HG02678 (cell line): ENCODE data around the gene KAT8.

ENCODE experiments used
- ATAC-seq: cut with Tn5 transposase; IDR thresholded peaks from one replicate; pipeline ENCODE4 v1.9.1; 2021; ENCODE audit warnings: mild to moderate bottlenecking, moderate library complexity; ENCODE audit not compliant: unreplicated experiment

Gene KAT8

GRCh38 chr16:31106509-31107464, 10.7 kb upstream of the KAT8 start:
- ATAC-seq = no peak

- ATAC-seq = peak; percentile 53
Observed at GRCh38 chr16:31107465-31107867, 10.0 kb upstream of the KAT8 start.

GRCh38 chr16:31108035-31108793, 9.2 kb upstream of the KAT8 start, which contains the start of gene BCKDK:
BCKDK (plus strand) TSS chr16:31108386; CDS start chr16:31109224, 838 bp downstream.
- ATAC-seq = peak; percentile 86

GRCh38 chr16:31108794-31109558, 8.5 kb upstream of the KAT8 start:
- ATAC-seq = no peak

GRCh38 chr16:31109622-31110021, 7.8 kb upstream of the KAT8 start:
- no peak for ATAC-seq

GRCh38 chr16:31110106-31111034, 7.1 kb upstream of the KAT8 start:
- no peak for ATAC-seq

GRCh38 chr16:31111881-31112466, 5.5 kb upstream of the KAT8 start:
- ATAC-seq = no peak

GRCh38 chr16:31112711-31113110, 4.8 kb upstream of the KAT8 start:
- ATAC-seq = no peak

GRCh38 chr16:31113121-31114120, 4.0 kb upstream of the KAT8 start:
- ATAC-seq = no peak

GRCh38 chr16:31114468-31114867, 3.0 kb upstream of the KAT8 start:
- ATAC-seq = no peak

- no peak for ATAC-seq
Observed at GRCh38 chr16:31118223-31119155, 1.0 kb downstream of the KAT8 start.

GRCh38 chr16:31120129-31120528, 2.7 kb downstream of the KAT8 start:
- no peak for ATAC-seq

GRCh38 chr16:31125844-31126243, 8.4 kb downstream of the KAT8 start:
- no peak for ATAC-seq

- ATAC-seq = no peak
Observed at GRCh38 chr16:31127182-31127581, 9.7 kb downstream of the KAT8 start.

GRCh38 chr16:31128711-31129567, 11.5 kb downstream of the KAT8 start:
- no peak for ATAC-seq

GRCh38 chr16:31129568-31130335, 12.3 kb downstream of the KAT8 start:
- no peak for ATAC-seq
